Mesendoderm (in vitro differentiated cells): Measurements from ENCODE around the gene CFAP70.

Experiments
- DNase-seq: peaks from one replicate; pipeline ENCODE4 v3.0.0; 2013
- H2AK5ac ChIP-seq: 2 replicates; pipeline ENCODE4 v1.6.1; 2013; ENCODE audit warnings: low read length, inconsistent platforms
- H2BK120ac ChIP-seq: 2 replicates; pipeline ENCODE4 v1.6.1; 2013; ENCODE audit warnings: low read depth, mild to moderate bottlenecking, low read length, moderate library complexity, mixed read lengths
- H2BK15ac ChIP-seq: replicated peaks from 2 replicates; pipeline ENCODE4 v1.6.1; 2013; ENCODE audit warnings: low read depth, mild to moderate bottlenecking, moderate library complexity
- H2BK5ac ChIP-seq: 2 replicates; pipeline ENCODE4 v1.6.1; 2013; ENCODE audit warnings: low read length, inconsistent platforms
- H3K18ac ChIP-seq: 2 replicates; pipeline ENCODE4 v1.6.1; 2013; ENCODE audit warnings: mild to moderate bottlenecking, low read length, mixed read lengths
- H3K23ac ChIP-seq: one replicate; pipeline ENCODE4 v1.6.1; 2013; ENCODE audit warnings: low read length
- H3K27ac ChIP-seq: 2 replicates; pipeline ENCODE4 v1.5.1; 2013; ENCODE audit warnings: low read depth, mild to moderate bottlenecking, inconsistent platforms, low read length, moderate library complexity
- H3K27me3 ChIP-seq: 2 replicates; pipeline ENCODE4 v1.6.1; 2013; ENCODE audit warnings: low read length, control low read depth, mild to moderate bottlenecking, inconsistent platforms; ENCODE audit not compliant: insufficient read depth, poor library complexity
- H3K36me3 ChIP-seq: 2 replicates; pipeline ENCODE4 v1.6.1; 2013; ENCODE audit warnings: low read length, inconsistent platforms; ENCODE audit not compliant: control insufficient read depth, insufficient read depth
- H3K4ac ChIP-seq: one replicate; pipeline ENCODE4 v1.6.1; 2013; ENCODE audit warnings: low read depth, mild to moderate bottlenecking, low read length, moderate library complexity
- H3K4me1 ChIP-seq: 2 replicates; pipeline ENCODE4 v1.6.1; 2013; ENCODE audit warnings: low read depth, low read length, inconsistent platforms; ENCODE audit not compliant: control insufficient read depth
- H3K4me2 ChIP-seq: 2 replicates; pipeline ENCODE4 v1.6.1; 2013; ENCODE audit warnings: low read length
- H3K4me3 ChIP-seq: 2 replicates; pipeline ENCODE4 v1.5.1; 2013; ENCODE audit warnings: mild to moderate bottlenecking, low read length
- H3K56ac ChIP-seq: one replicate; pipeline ENCODE4 v1.6.1; 2013; ENCODE audit warnings: low read length
- H3K79me1 ChIP-seq: 2 replicates; pipeline ENCODE4 v1.6.1; 2013; ENCODE audit warnings: low read length, inconsistent platforms
- H3K79me2 ChIP-seq: 2 replicates; pipeline ENCODE4 v1.6.1; 2013; ENCODE audit warnings: mild to moderate bottlenecking, low read length; ENCODE audit not compliant: control insufficient read depth, insufficient read depth
- H3K9ac ChIP-seq: 2 replicates; pipeline ENCODE4 v1.6.1; 2013; ENCODE audit warnings: low read length, inconsistent platforms
- H4K5ac ChIP-seq: one replicate; pipeline ENCODE4 v1.6.1; 2013; ENCODE audit warnings: low read length
- H4K8ac ChIP-seq: one replicate; pipeline ENCODE4 v1.6.1; 2013; ENCODE audit warnings: low read depth, mild to moderate bottlenecking, control low read depth, low read length, moderate library complexity
- WGBS: extraction: QIAGEN DNeasy Blood & Tissue Kit; methylation state at CpG from one replicate; pipeline ENCODE4 v1.1.7; 2013; ENCODE audit warnings: low lambda C conversion rate, missing lambda C conversion rate; ENCODE audit not compliant: insufficient coverage; ENCODE audit errors: extremely low coverage; 5-methylcytosine and 5-hydroxymethylcytosine counted together

CFAP70 gene

DNA sequence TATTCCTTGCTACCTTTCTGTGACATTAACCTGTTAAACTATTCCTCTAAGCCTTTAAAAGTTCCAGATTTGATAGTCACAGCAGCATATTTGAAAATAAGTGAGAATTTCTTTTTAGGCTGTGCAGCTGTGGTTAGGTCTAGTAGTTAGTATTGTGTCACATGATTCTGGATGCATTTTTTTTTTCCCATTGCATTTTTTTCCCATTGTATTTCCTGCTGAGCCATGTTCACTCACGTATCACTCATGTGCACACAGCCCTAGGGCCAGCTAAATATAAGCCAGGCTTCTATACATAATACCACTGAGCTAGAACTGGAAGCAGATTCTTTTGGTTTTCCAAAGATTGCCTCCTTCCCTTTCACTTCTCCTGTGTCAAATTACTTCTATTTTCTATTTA, 149.0 kb downstream of the CFAP70 start:
- no peak overlapping the region for H4K8ac ChIP-seq
- H3K9ac ChIP-seq: no peak overlapping the region
- H3K36me3 ChIP-seq: no peaks in the 10 kb centered on the region
- no peaks in the 10 kb centered on the region for H3K79me1 ChIP-seq
- no peak overlapping the region for H3K4ac ChIP-seq
- no CpG with 5 or more reads among the region's 1 CpG for WGBS
- H3K23ac ChIP-seq: no peak overlapping the region
- no peaks in the 10 kb centered on the region for H3K4me1 ChIP-seq
- no peak overlapping the region for H3K4me2 ChIP-seq
- H4K5ac ChIP-seq: no peak overlapping the region
- no peak overlapping the region for H2BK5ac ChIP-seq
- no peak overlapping the region for H3K4me3 ChIP-seq
- H3K27me3 ChIP-seq: no peaks in the 10 kb centered on the region
- H3K27ac ChIP-seq: no peak overlapping the region
- H3K56ac ChIP-seq: no peak overlapping the region
- no peak overlapping the region for H3K18ac ChIP-seq
- H2BK120ac ChIP-seq: no peak overlapping the region
- DNase-seq: no peak
- no peaks in the 10 kb centered on the region for H3K79me2 ChIP-seq
- no peak overlapping the region for H2AK5ac ChIP-seq
- H2BK15ac ChIP-seq: no peak overlapping the region

DNA sequence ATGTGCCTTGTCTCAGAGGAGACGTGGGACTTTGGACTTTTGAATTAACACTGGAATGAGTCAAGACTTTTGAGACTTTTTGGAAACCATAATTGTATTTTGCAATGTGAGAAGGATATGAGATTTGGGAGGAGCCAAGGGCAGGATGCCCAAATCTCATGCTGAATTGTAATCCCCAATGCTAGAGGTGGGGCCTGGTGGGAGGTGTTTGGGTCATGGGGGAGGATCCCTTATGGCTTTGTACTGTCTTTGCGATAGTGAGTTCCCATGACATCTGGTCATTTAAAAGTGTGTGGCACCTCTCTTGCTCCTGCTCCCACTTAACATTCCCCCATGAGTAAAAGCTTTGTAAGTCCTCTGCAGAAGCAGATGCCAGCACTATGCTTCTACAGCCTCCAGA, 150.8 kb downstream of the CFAP70 start:
- Histone ChIP-seq H4K8ac (no peak overlapping the region), H2BK15ac (no peak overlapping the region), H3K79me2 (no peaks in the 10 kb centered on the region), H3K4me3 (no peak overlapping the region), H3K79me1 (no peaks in the 10 kb centered on the region), H3K4ac (no peak overlapping the region), H3K27ac (no peak overlapping the region), H3K18ac (no peak overlapping the region), H2BK120ac (no peak overlapping the region), H3K23ac (no peak overlapping the region), H2BK5ac (no peak overlapping the region), H2AK5ac (no peak overlapping the region), H3K36me3 (no peaks in the 10 kb centered on the region), H3K56ac (no peak overlapping the region), H3K9ac (no peak overlapping the region), H4K5ac (no peak overlapping the region), H3K27me3 (no peaks in the 10 kb centered on the region), H3K4me2 (no peak overlapping the region), H3K4me1 (no peaks in the 10 kb centered on the region)
- WGBS: no CpG with 5 or more reads among the region's 2 CpGs
- DNase-seq: no peak

DNA sequence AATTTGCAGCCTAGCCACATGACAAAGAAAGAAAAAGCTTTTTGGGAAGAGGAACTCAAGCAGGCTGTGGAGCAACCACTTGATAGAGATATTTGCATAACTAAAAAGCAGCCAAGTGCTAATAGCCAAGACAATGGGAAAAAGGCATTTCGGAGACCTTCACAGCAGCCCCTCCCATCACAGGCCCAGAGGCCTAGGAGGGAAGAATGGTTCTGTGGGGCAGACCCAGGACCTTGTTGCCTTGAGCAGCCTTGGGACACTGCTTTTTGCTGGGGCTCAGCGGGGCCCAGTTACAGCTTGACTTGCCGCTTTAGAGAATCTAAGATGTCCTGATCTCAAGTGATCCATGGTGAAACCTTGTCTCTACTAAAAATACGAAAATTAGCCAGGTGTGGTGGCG, 152.3 kb downstream of the CFAP70 start:
- H2BK5ac ChIP-seq: no peak overlapping the region
- WGBS: no CpG with 5 or more reads among the region's 5 CpGs
- H3K27ac ChIP-seq: no peak overlapping the region
- H2BK15ac ChIP-seq: no peak overlapping the region
- no peaks in the 10 kb centered on the region for H3K27me3 ChIP-seq
- no peak overlapping the region for H3K18ac ChIP-seq
- no peak overlapping the region for H3K9ac ChIP-seq
- no peak overlapping the region for H2BK120ac ChIP-seq
- DNase-seq: no peak
- no peak overlapping the region for H3K4ac ChIP-seq
- H4K5ac ChIP-seq: no peak overlapping the region
- H3K23ac ChIP-seq: no peak overlapping the region
- no peaks in the 10 kb centered on the region for H3K79me2 ChIP-seq
- no peaks in the 10 kb centered on the region for H3K4me1 ChIP-seq
- H3K56ac ChIP-seq: no peak overlapping the region
- no peak overlapping the region for H3K4me3 ChIP-seq
- H3K4me2 ChIP-seq: no peak overlapping the region
- H4K8ac ChIP-seq: no peak overlapping the region
- H3K36me3 ChIP-seq: no peaks in the 10 kb centered on the region
- H2AK5ac ChIP-seq: no peak overlapping the region
- H3K79me1 ChIP-seq: no peaks in the 10 kb centered on the region

DNA sequence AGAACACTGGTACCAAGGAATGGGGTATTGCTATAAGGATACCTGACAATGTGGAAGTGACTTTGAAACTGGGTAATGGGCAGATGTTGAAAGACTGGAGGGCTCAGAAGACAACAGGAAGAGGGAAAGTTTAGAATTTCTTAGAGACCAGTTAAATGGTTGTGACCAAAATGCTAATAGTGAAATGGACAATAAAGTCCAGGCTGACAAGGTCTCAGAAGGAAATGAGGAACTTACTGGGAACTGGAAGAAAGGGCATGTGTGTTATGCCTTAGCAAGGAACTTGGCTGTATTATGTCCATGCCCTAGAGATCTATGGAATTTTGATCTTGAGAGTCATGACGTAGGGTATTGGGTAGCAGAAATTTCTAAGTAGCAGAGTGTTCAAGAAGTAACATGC, 152.8 kb downstream of the CFAP70 start:
- no peak overlapping the region for H3K27ac ChIP-seq
- H3K79me2 ChIP-seq: no peaks in the 10 kb centered on the region
- no peak overlapping the region for H2BK120ac ChIP-seq
- H3K27me3 ChIP-seq: no peaks in the 10 kb centered on the region
- H3K4ac ChIP-seq: no peak overlapping the region
- H3K79me1 ChIP-seq: no peaks in the 10 kb centered on the region
- H3K23ac ChIP-seq: no peak overlapping the region
- WGBS: no CpG with 5 or more reads among the region's 1 CpG
- H2BK5ac ChIP-seq: no peak overlapping the region
- H2BK15ac ChIP-seq: no peak overlapping the region
- no peak overlapping the region for H3K56ac ChIP-seq
- no peak for DNase-seq
- no peak overlapping the region for H4K8ac ChIP-seq
- H3K4me3 ChIP-seq: no peak overlapping the region
- no peak overlapping the region for H3K4me2 ChIP-seq
- no peaks in the 10 kb centered on the region for H3K36me3 ChIP-seq
- H3K18ac ChIP-seq: no peak overlapping the region
- H4K5ac ChIP-seq: no peak overlapping the region
- no peaks in the 10 kb centered on the region for H3K4me1 ChIP-seq
- no peak overlapping the region for H2AK5ac ChIP-seq
- H3K9ac ChIP-seq: no peak overlapping the region

DNA sequence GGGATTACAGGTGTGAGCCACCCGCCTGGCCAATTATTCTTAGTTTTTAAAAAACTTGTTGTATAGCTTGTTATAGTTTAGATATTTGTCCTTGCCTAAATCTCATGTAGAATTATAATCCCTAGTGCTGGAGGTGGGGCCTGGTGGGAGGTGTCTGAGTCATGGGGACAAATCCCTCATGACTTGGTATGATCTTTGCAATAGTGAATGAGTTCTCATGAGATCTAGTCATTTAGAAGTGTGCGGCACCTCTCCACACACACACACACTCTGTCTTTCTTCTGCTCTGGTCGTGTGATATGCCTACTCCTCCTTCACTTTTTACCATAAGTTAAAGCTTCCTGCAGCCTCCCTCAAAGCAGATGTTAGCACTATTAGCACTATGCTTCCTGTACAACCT, 153.6 kb downstream of the CFAP70 start:
- H3K4ac ChIP-seq: no peak overlapping the region
- no peak overlapping the region for H2AK5ac ChIP-seq
- no peak overlapping the region for H3K4me2 ChIP-seq
- no peak overlapping the region for H3K27ac ChIP-seq
- H3K4me3 ChIP-seq: no peak overlapping the region
- H2BK120ac ChIP-seq: no peak overlapping the region
- H2BK5ac ChIP-seq: no peak overlapping the region
- DNase-seq: no peak
- H2BK15ac ChIP-seq: no peak overlapping the region
- no peak overlapping the region for H3K18ac ChIP-seq
- H3K79me2 ChIP-seq: no peaks in the 10 kb centered on the region
- H3K56ac ChIP-seq: no peak overlapping the region
- no peak overlapping the region for H3K23ac ChIP-seq
- no peak overlapping the region for H4K5ac ChIP-seq
- H3K4me1 ChIP-seq: no peaks in the 10 kb centered on the region
- H3K79me1 ChIP-seq: no peaks in the 10 kb centered on the region
- no peaks in the 10 kb centered on the region for H3K27me3 ChIP-seq
- H3K36me3 ChIP-seq: no peaks in the 10 kb centered on the region
- H4K8ac ChIP-seq: no peak overlapping the region
- H3K9ac ChIP-seq: no peak overlapping the region
- WGBS: no CpG with 5 or more reads among the region's 3 CpGs
